Measurements from ENCODE around the gene FANCC.

FANCC gene

DNA sequence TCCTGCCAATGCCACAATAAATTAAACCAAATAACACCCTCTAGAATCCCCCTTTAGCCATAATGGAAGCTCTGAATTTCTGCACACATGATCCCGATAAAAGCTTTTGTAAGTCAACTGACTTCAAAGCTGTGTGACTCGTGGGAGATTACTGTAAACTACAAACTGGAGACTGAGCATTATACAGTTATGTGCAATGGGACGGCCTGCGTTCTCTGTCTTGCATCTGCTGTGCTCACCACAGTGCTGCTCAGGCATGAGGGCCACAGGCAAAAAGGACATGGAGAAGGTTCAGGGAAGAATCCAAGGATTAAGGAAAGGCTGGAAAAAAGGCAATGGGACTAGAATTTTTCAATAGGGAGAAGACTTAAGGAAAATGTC is 184.2 kb downstream of the FANCC start:
- Histone ChIP-seq H2BK120ac (ENCODE audit: low read depth, low read length) (no peak overlapping the region), H3K9ac (ENCODE audit: low read depth, low read length, poor library complexity) (no peak overlapping the region), H2AFZ (ENCODE audit: low read length) (no peak overlapping the region), H2BK12ac (ENCODE audit: low read length) (no peak overlapping the region), H4K8ac (ENCODE audit: low read depth, low read length) (no peak overlapping the region), H3K4me3 (ENCODE audit: low read length in 2 of 2) (no peak overlapping the region), H2BK15ac (ENCODE audit: low read length) (no peak overlapping the region), H3K14ac (ENCODE audit: low read length) (no peak overlapping the region), H2BK5ac (ENCODE audit: low read length) (no peak overlapping the region), H3K36me3 (replicated peaks in 1 of 2; ENCODE audit: control insufficient read depth in 2 of 2, insufficient read depth in 2 of 2, low read length in 2 of 2) (peaks cover 0 to 9% of the 10 kb centered on the region in 2 donors), H3K4me2 (ENCODE audit: insufficient read depth, low read length, poor library complexity, severe bottlenecking) (no peak overlapping the region), H3K4me1 (ENCODE audit: control insufficient read depth in 2 of 2, insufficient read depth in 1 of 2, low read depth in 1 of 2, low read length in 2 of 2) (peaks cover 6 to 28% of the 10 kb centered on the region in 2 donors), H2AK5ac (ENCODE audit: low read depth, low read length) (no peak overlapping the region), H3K4ac (ENCODE audit: low read length) (no peak overlapping the region), H3K18ac (ENCODE audit: low read length) (no peak overlapping the region), H4K91ac (ENCODE audit: low read depth, low read length, poor library complexity) (no peak overlapping the region), H3K9me3 (replicated peaks in 1 of 2; ENCODE audit: control insufficient read depth in 2 of 2, insufficient read depth in 1 of 2, low read depth in 1 of 2, low read length in 2 of 2) (no peaks in the 10 kb centered on the region), H3K27me3 (ENCODE audit: control insufficient read depth in 3 of 3, insufficient read depth in 3 of 3, low read depth in 1 of 3, low read length in 3 of 3) (no peaks in the 10 kb centered on the region), H3K23ac (ENCODE audit: low read depth, low read length, poor library complexity) (no peak overlapping the region), H3K27ac (replicated peaks; ENCODE audit: low read length) (no peak overlapping the region), H3K79me1 (ENCODE audit: low read depth, low read length) (no peaks in the 10 kb centered on the region)
- no CpG with 5 or more reads among the region's 4 CpGs for WGBS, 2 donors (ENCODE audit: extremely low coverage in 2 of 2, insufficient read length in 2 of 2, insufficient replicate concordance in 1 of 2)
- no peak for DNase-seq (ENCODE audit: low spot score)

GRCh38 chr9:95132366-95133324 is 184.9 kb downstream of the FANCC start:
- Histone ChIP-seq H3K79me1 (ENCODE audit: low read depth, low read length) (no peaks in the 10 kb centered on the region), H2AFZ (ENCODE audit: low read length) (no peak overlapping the region), H2BK120ac (ENCODE audit: low read depth, low read length) (no peak overlapping the region), H3K27ac (replicated peaks; ENCODE audit: low read length) (no peak overlapping the region), H3K14ac (ENCODE audit: low read length) (no peak overlapping the region), H2BK15ac (ENCODE audit: low read length) (no peak overlapping the region), H3K36me3 (replicated peaks in 1 of 2; ENCODE audit: control insufficient read depth in 2 of 2, insufficient read depth in 2 of 2, low read length in 2 of 2) (peaks cover 0 to 5% of the 10 kb centered on the region in 2 donors), H3K9ac (ENCODE audit: low read depth, low read length, poor library complexity) (no peak overlapping the region), H4K8ac (ENCODE audit: low read depth, low read length) (no peak overlapping the region), H3K27me3 (ENCODE audit: control insufficient read depth in 3 of 3, insufficient read depth in 3 of 3, low read depth in 1 of 3, low read length in 3 of 3) (no peaks in the 10 kb centered on the region), H3K4me1 (ENCODE audit: control insufficient read depth in 2 of 2, insufficient read depth in 1 of 2, low read depth in 1 of 2, low read length in 2 of 2) (peaks cover 6 to 28% of the 10 kb centered on the region in 2 donors), H3K4me3 (ENCODE audit: low read length in 2 of 2) (no peak overlapping the region), H3K23ac (ENCODE audit: low read depth, low read length, poor library complexity) (no peak overlapping the region), H2BK12ac (ENCODE audit: low read length) (no peak overlapping the region), H3K9me3 (replicated peaks in 1 of 2; ENCODE audit: control insufficient read depth in 2 of 2, insufficient read depth in 1 of 2, low read depth in 1 of 2, low read length in 2 of 2) (no peaks in the 10 kb centered on the region), H3K4ac (ENCODE audit: low read length) (no peak overlapping the region), H2BK5ac (ENCODE audit: low read length) (no peak overlapping the region), H3K18ac (ENCODE audit: low read length) (no peak overlapping the region), H4K91ac (ENCODE audit: low read depth, low read length, poor library complexity) (no peak overlapping the region), H2AK5ac (ENCODE audit: low read depth, low read length) (no peak overlapping the region), H3K4me2 (ENCODE audit: insufficient read depth, low read length, poor library complexity, severe bottlenecking) (no peak overlapping the region)
- DNase-seq (ENCODE audit: low spot score), result no peak
- WGBS, 2 donors (ENCODE audit: extremely low coverage in 2 of 2, insufficient read length in 2 of 2, insufficient replicate concordance in 1 of 2), result no CpG with 5 or more reads among the region's 17 CpGs

GRCh38 chr9:95131023-95131943 is 186.2 kb downstream of the FANCC start:
- peak; percentile 63 for DNase-seq (ENCODE audit: low spot score)
- Histone ChIP-seq H3K79me1 (ENCODE audit: low read depth, low read length) (no peaks in the 10 kb centered on the region), H3K4ac (ENCODE audit: low read length) (no peak overlapping the region), H3K4me3 (ENCODE audit: low read length in 2 of 2) (no peak overlapping the region), H3K27me3 (ENCODE audit: control insufficient read depth in 3 of 3, insufficient read depth in 3 of 3, low read depth in 1 of 3, low read length in 3 of 3) (no peaks in the 10 kb centered on the region), H3K4me2 (ENCODE audit: insufficient read depth, low read length, poor library complexity, severe bottlenecking) (no peak overlapping the region), H2BK5ac (ENCODE audit: low read length) (no peak overlapping the region), H3K18ac (ENCODE audit: low read length) (no peak overlapping the region), H2BK15ac (ENCODE audit: low read length) (no peak overlapping the region), H3K23ac (ENCODE audit: low read depth, low read length, poor library complexity) (no peak overlapping the region), H2AFZ (ENCODE audit: low read length) (peak overlapping the region; percentile 82), H3K27ac (replicated peaks; ENCODE audit: low read length) (no peak overlapping the region), H2AK5ac (ENCODE audit: low read depth, low read length) (no peak overlapping the region), H4K8ac (ENCODE audit: low read depth, low read length) (no peak overlapping the region), H3K9me3 (replicated peaks in 1 of 2; ENCODE audit: control insufficient read depth in 2 of 2, insufficient read depth in 1 of 2, low read depth in 1 of 2, low read length in 2 of 2) (no peaks in the 10 kb centered on the region), H2BK12ac (ENCODE audit: low read length) (no peak overlapping the region), H2BK120ac (ENCODE audit: low read depth, low read length) (no peak overlapping the region), H4K91ac (ENCODE audit: low read depth, low read length, poor library complexity) (no peak overlapping the region), H3K9ac (ENCODE audit: low read depth, low read length, poor library complexity) (no peak overlapping the region), H3K36me3 (replicated peaks in 1 of 2; ENCODE audit: control insufficient read depth in 2 of 2, insufficient read depth in 2 of 2, low read length in 2 of 2) (peaks cover 0 to 5% of the 10 kb centered on the region in 2 donors), H3K14ac (ENCODE audit: low read length) (no peak overlapping the region), H3K4me1 (ENCODE audit: control insufficient read depth in 2 of 2, insufficient read depth in 1 of 2, low read depth in 1 of 2, low read length in 2 of 2) (peaks cover 9 to 28% of the 10 kb centered on the region in 2 donors)
- no CpG with 5 or more reads among the region's 7 CpGs for WGBS, 2 donors (ENCODE audit: extremely low coverage in 2 of 2, insufficient read length in 2 of 2, insufficient replicate concordance in 1 of 2)

- Histone ChIP-seq H3K4me2 (ENCODE audit: insufficient read depth, low read length, poor library complexity, severe bottlenecking) (no peak overlapping the region), H3K14ac (ENCODE audit: low read length) (no peak overlapping the region), H2AK5ac (ENCODE audit: low read depth, low read length) (no peak overlapping the region), H3K9ac (ENCODE audit: low read depth, low read length, poor library complexity) (no peak overlapping the region), H2BK5ac (ENCODE audit: low read length) (no peak overlapping the region), H3K27ac (replicated peaks; ENCODE audit: low read length) (no peak overlapping the region), H3K27me3 (ENCODE audit: control insufficient read depth in 3 of 3, insufficient read depth in 3 of 3, low read depth in 1 of 3, low read length in 3 of 3) (no peaks in the 10 kb centered on the region), H3K9me3 (replicated peaks in 1 of 2; ENCODE audit: control insufficient read depth in 2 of 2, insufficient read depth in 1 of 2, low read depth in 1 of 2, low read length in 2 of 2) (no peaks in the 10 kb centered on the region), H3K4me3 (ENCODE audit: low read length in 2 of 2) (no peak overlapping the region), H3K79me1 (ENCODE audit: low read depth, low read length) (no peaks in the 10 kb centered on the region), H2AFZ (ENCODE audit: low read length) (peak overlapping the region; percentile 50), H4K8ac (ENCODE audit: low read depth, low read length) (no peak overlapping the region), H3K18ac (ENCODE audit: low read length) (no peak overlapping the region), H3K4me1 (ENCODE audit: control insufficient read depth in 2 of 2, insufficient read depth in 1 of 2, low read depth in 1 of 2, low read length in 2 of 2) (peaks cover 9 to 28% of the 10 kb centered on the region in 2 donors), H3K36me3 (replicated peaks in 1 of 2; ENCODE audit: control insufficient read depth in 2 of 2, insufficient read depth in 2 of 2, low read length in 2 of 2) (peaks cover 0 to 5% of the 10 kb centered on the region in 2 donors), H2BK12ac (ENCODE audit: low read length) (no peak overlapping the region), H2BK15ac (ENCODE audit: low read length) (no peak overlapping the region), H4K91ac (ENCODE audit: low read depth, low read length, poor library complexity) (no peak overlapping the region), H3K4ac (ENCODE audit: low read length) (no peak overlapping the region), H2BK120ac (ENCODE audit: low read depth, low read length) (no peak overlapping the region), H3K23ac (ENCODE audit: low read depth, low read length, poor library complexity) (no peak overlapping the region)
- no CpG with 5 or more reads among the region's 5 CpGs for WGBS, 2 donors (ENCODE audit: extremely low coverage in 2 of 2, insufficient read length in 2 of 2, insufficient replicate concordance in 1 of 2)
- DNase-seq (ENCODE audit: low spot score), result no peak
Measured at GRCh38 chr9:95130484-95130883, 187.0 kb downstream of the FANCC start.
